Measurements from ENCODE around the gene ADCK1. TPM values are rescaled to one million over a fixed set of nuclear protein-coding genes. Genes with fewer than 3 reads are reported as not detected.

Gene ADCK1
- total and polyA plus RNA-seq, 2 of the 13 experiments (the other 11 are each of a cell fraction or from before 2014, with no cell fraction given) = 3.9 to 6.3 TPM

- 59% methylated on average over 11 of the region's 11 CpGs for WGBS (ENCODE audit: low lambda C conversion rate)
- no peaks in the 10 kb centered on the region for H3K27me3 ChIP-seq (ENCODE audit: control insufficient read depth in 1 of 2, insufficient read depth in 2 of 2, low read length in 2 of 2)
- CTCF ChIA-PET (ENCODE audit: low intra/inter-chr PET ratio, low total read pairs) = no interaction called here
- no peak for TF ChIP-seq SMAD9 (CRISPR knock-in tag; IDR thresholded peaks at IDR 0.05)
- no peak for TF ChIP-seq ZNF276 (CRISPR knock-in tag; IDR thresholded peaks at IDR 0.05; ENCODE audit: low read depth)
- TF ChIP-seq ZNF224 (CRISPR knock-in tag; IDR thresholded peaks at IDR 0.05) = no peak
- no peak for TF ChIP-seq BHLHE40 (IDR thresholded peaks at IDR 0.05; ENCODE audit: low read length)
- BruUV-seq (replicated peaks) = no TSS peak
- intact Hi-C loops (cut with micrococcal nuclease; ENCODE audit: unreplicated experiment) = no loop called here
- no peaks in the 10 kb centered on the region for H3K79me2 ChIP-seq (ENCODE audit: insufficient read depth, low read length)
- no peak overlapping the region for H3K4me2 ChIP-seq (ENCODE audit: low read depth, low read length)
- H3K4me1 ChIP-seq (ENCODE audit: insufficient read depth, low read length) = peaks cover 10% of the 10 kb centered on the region; the same call in 1 of the 2 replicates
- no peak overlapping the region for H3K4me3 ChIP-seq (replicated peaks in 1 of 3; ENCODE audit: insufficient read depth in 1 of 3, low read depth in 2 of 3, low read length in 3 of 3)
- no peak for ATAC-seq
- no peak for FAIRE-seq
- H3K9ac ChIP-seq (ENCODE audit: insufficient read depth, low read depth, low read length) = no peak overlapping the region
- H3K9me3 ChIP-seq (ENCODE audit: low read length) = no peaks in the 10 kb centered on the region
- in situ Hi-C loops (cut with HindIII; ENCODE audit: extremely low pct_ligation_motif_present, low pct_unique_long_range_greater_than_20kb) = no loop called here
- H2AFZ ChIP-seq (ENCODE audit: low read length) = no peak overlapping the region
- no peak overlapping the region for H3K27ac ChIP-seq (ENCODE audit: extremely low read length, insufficient read depth, low read length)
- H4K20me1 ChIP-seq (ENCODE audit: insufficient read depth, low read length) = no peaks in the 10 kb centered on the region
- POLR2A ChIA-PET = no interaction called here
- DNase-seq (ENCODE audit: low spot score) = no peak
- no peaks in the 10 kb centered on the region for H3K36me3 ChIP-seq (replicated peaks in 1 of 2; ENCODE audit: control insufficient read depth in 1 of 2, insufficient read depth in 2 of 2, low read length in 2 of 2)
Observed at GRCh38 chr14:77923131-77923936, 123.4 kb downstream of the ADCK1 start.

Measured in HepG2 (cell line).